Body of pancreas (tissue), 4 donors: ENCODE measurements around the gene MRPL36.
"Not testable (repeated sequence)": the region's sequence is repeated elsewhere in the genome, so short reads cannot be mapped to it uniquely, and the experiment has no call there.

Experiments used
- POLR2A ChIP-seq, 3 donors: fragments of 450-650 bp; IDR thresholded peaks; one replicate each; pipeline ENCODE4 v1.6.1; 2016; ENCODE audit warnings: antibody characterized with exemption in 3 of 3, mild to moderate bottlenecking in 2 of 3
- TF ChIP-seq, protein P1 (sequence below), 7 experiments: fragments of 450-650 bp in 4 of 7; fragments of 200-600 bp in 3 of 7; sonication (generic) in 3 of 7; IDR thresholded peaks; one replicate each; pipeline ENCODE4 v1.5.1; 2016 to 2019; ENCODE audit warnings: antibody characterized with exemption in 7 of 7

DNA sequence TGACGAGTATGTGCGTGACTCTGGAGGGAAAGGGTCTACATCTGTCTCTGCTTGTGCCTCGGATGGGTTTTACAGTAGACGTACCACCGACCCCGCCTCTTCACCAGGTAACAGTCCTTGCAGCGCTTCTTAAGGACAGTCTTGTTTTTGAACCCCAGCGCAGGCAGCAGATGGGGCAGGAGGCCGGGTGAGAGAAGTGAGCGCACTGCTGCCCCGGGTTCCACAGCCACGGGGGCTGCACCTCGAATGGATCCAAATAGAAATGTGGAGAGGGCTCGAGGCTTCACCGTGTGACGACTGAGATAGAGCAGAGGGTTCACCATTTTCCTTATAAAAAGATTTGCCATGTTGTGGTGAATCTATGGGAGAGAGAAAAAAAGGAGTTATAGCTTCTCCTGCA is 1.0 kb downstream of the MRPL36 start:
- TF ChIP-seq, protein P1, sequence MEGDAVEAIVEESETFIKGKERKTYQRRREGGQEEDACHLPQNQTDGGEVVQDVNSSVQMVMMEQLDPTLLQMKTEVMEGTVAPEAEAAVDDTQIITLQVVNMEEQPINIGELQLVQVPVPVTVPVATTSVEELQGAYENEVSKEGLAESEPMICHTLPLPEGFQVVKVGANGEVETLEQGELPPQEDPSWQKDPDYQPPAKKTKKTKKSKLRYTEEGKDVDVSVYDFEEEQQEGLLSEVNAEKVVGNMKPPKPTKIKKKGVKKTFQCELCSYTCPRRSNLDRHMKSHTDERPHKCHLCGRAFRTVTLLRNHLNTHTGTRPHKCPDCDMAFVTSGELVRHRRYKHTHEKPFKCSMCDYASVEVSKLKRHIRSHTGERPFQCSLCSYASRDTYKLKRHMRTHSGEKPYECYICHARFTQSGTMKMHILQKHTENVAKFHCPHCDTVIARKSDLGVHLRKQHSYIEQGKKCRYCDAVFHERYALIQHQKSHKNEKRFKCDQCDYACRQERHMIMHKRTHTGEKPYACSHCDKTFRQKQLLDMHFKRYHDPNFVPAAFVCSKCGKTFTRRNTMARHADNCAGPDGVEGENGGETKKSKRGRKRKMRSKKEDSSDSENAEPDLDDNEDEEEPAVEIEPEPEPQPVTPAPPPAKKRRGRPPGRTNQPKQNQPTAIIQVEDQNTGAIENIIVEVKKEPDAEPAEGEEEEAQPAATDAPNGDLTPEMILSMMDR (IDR thresholded peaks at IDR 0.05) = not testable (repeated sequence)
- TF ChIP-seq POLR2A (IDR thresholded peaks at IDR 0.05) = not testable (repeated sequence)
